GM18508 (cell line): ENCODE measurements around the gene ERF.
A peak's percentile ranks its signal among the peaks of the same experiment; 100 is the strongest.

Source experiments
- ATAC-seq: cut with Tn5 transposase; IDR thresholded peaks from one replicate; pipeline ENCODE4 v1.9.1; 2021; ENCODE audit warnings: moderate number of reproducible peaks; ENCODE audit not compliant: insufficient read depth, unreplicated experiment

Gene ERF

GRCh38 chr19:42219812-42220750 lies 34.8 kb downstream of the ERF start, which contains the start of gene ZNF526:
Gene ZNF526 (plus strand): TSS chr19:42220312. CDS start chr19:42224404, 4,092 bp downstream.
- ATAC-seq, result peak; percentile 38

- peak; percentile 49 for ATAC-seq
These were observed 37.1 kb downstream of the ERF start, which contains the start of gene DEDD2 for GRCh38 chr19:42217520-42218437. Gene DEDD2 (minus strand): TSS chr19:42217677. CDS start chr19:42217007, 670 bp downstream.

- no peak for ATAC-seq
These were observed 38.0 kb downstream of the ERF start for GRCh38 chr19:42216653-42217519.

- ATAC-seq, result no peak
These were observed 40.0 kb downstream of the ERF start for GRCh38 chr19:42214810-42215485.

- no peak for ATAC-seq
These were observed 42.0 kb downstream of the ERF start for GRCh38 chr19:42212886-42213285.

GRCh38 chr19:42208612-42209011 lies 46.3 kb downstream of the ERF start:
- no peak for ATAC-seq

- no peak for ATAC-seq
These were observed 47.1 kb downstream of the ERF start for GRCh38 chr19:42207767-42208271.

GRCh38 chr19:42206871-42207755 lies 47.8 kb downstream of the ERF start:
- no peak for ATAC-seq

GRCh38 chr19:42204664-42205063 lies 50.3 kb downstream of the ERF start:
- ATAC-seq, result no peak

- no peak for ATAC-seq
These were observed 51.2 kb downstream of the ERF start for GRCh38 chr19:42203700-42204099.

- ATAC-seq, result no peak
These were observed 52.5 kb downstream of the ERF start for GRCh38 chr19:42202290-42202880.

GRCh38 chr19:42201489-42202289 lies 53.2 kb downstream of the ERF start:
- no peak for ATAC-seq

GRCh38 chr19:42200116-42200715 lies 54.7 kb downstream of the ERF start:
- ATAC-seq, result no peak

GRCh38 chr19:42199440-42200115 lies 55.4 kb downstream of the ERF start:
- ATAC-seq, result no peak

GRCh38 chr19:42198676-42199439 lies 56.1 kb downstream of the ERF start:
- ATAC-seq, result no peak
